Neuron (in vitro differentiated cells): ENCODE data around the gene TC2N.
A peak's percentile ranks its signal among the peaks of the same experiment; 100 is the strongest.
"Not testable (repeated sequence)": the region's sequence is repeated elsewhere in the genome, so short reads cannot be mapped to it uniquely, and the experiment has no call there.

ENCODE experiments used
- H2AFZ ChIP-seq: one replicate; pipeline ENCODE4 v1.6.1; 2013; ENCODE audit warnings: low read depth, mild to moderate bottlenecking, inconsistent platforms, low read length, moderate library complexity
- H3K27me3 ChIP-seq: one replicate; pipeline ENCODE4 v1.6.1; 2013; ENCODE audit warnings: low read length; ENCODE audit not compliant: insufficient read depth
- H3K36me3 ChIP-seq: one replicate; pipeline ENCODE4 v1.6.1; 2013; ENCODE audit warnings: low read length; ENCODE audit not compliant: insufficient read depth
- H3K4me1 ChIP-seq: one replicate; pipeline ENCODE4 v1.6.1; 2013; ENCODE audit warnings: low read length; ENCODE audit not compliant: insufficient read depth
- H3K4me3 ChIP-seq: 2 replicates; pipeline ENCODE4 v1.5.1; 2013; ENCODE audit warnings: mild to moderate bottlenecking, low read length, moderate library complexity
- H3K9me3 ChIP-seq: one replicate; pipeline ENCODE4 v1.6.1; 2013; ENCODE audit warnings: low read length

Gene TC2N

GRCh38 chr14:91745344-91745743 lies 122.0 kb downstream of the TC2N start:
- Histone ChIP-seq H3K27me3 (no peaks in the 10 kb centered on the region), H3K9me3 (no peaks in the 10 kb centered on the region), H3K36me3 (no peaks in the 10 kb centered on the region), H3K4me1 (no peaks in the 10 kb centered on the region), H2AFZ (no peak overlapping the region), H3K4me3 (no peak overlapping the region)

- Histone ChIP-seq H3K36me3 (no peaks in the 10 kb centered on the region), H3K27me3 (no peaks in the 10 kb centered on the region), H3K4me3 (no peak overlapping the region), H3K4me1 (no peaks in the 10 kb centered on the region), H2AFZ (no peak overlapping the region), H3K9me3 (no peaks in the 10 kb centered on the region)
Observed at GRCh38 chr14:91744068-91744480, 123.3 kb downstream of the TC2N start.

DNA sequence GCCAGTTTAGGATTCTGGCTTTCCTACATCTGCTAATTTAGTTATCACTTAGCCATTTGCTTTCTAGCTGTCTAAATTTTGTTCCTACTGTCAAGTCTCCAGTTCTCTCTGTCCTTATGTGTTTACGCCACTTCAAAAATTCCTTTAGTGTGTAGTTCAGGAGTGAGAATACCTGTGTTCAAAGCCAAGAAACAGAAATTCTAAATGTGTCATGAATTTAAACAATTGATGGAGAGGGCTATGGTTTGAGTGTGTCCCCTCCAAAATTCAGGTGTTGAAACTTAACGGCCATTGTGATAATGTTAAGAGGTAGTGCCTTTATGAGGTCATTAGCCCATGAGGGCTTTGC lies 124.1 kb downstream of the TC2N start:
- no peak overlapping the region for H3K4me3 ChIP-seq
- H3K9me3 ChIP-seq = no peaks in the 10 kb centered on the region
- no peaks in the 10 kb centered on the region for H3K36me3 ChIP-seq
- no peaks in the 10 kb centered on the region for H3K4me1 ChIP-seq
- no peak overlapping the region for H2AFZ ChIP-seq
- H3K27me3 ChIP-seq = no peaks in the 10 kb centered on the region

DNA sequence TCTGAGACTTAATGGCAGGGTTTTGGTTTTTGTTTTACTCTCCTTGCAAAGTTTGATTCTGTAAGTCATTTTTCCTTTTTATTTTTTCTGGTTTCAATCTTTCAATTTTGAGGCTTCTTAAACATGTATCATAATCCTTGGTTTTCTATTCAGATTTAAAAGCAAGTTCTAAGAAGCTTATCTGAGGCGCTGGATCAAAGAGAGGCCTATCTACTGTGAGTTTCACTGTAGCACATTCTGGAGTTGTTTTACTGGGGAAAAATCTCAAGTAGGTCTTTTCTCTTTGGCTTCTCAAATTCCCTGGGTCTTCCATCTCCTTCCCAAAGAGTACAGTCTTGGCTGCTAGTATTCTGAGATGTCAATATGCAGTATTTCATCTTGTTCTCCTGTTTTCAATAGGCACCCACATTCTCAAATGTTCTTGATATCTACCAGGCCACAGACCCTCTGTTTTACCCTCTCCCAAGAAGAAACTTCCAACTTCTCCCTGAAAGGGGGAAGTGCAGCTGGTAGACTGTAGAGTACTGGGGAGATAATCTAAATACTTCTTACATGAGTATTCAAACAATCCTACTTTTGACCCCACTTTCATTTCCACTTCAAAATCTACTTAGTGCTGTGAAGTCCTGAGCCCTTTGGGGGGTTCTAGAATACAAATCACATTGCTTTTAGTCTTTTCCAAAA lies 124.6 kb downstream of the TC2N start:
- Histone ChIP-seq H3K9me3 (no peaks in the 10 kb centered on the region), H3K4me1 (no peaks in the 10 kb centered on the region), H3K36me3 (no peaks in the 10 kb centered on the region), H2AFZ (no peak overlapping the region), H3K27me3 (no peaks in the 10 kb centered on the region), H3K4me3 (no peak overlapping the region)

- not testable (repeated sequence) for H3K9me3 ChIP-seq, H3K36me3 ChIP-seq, H2AFZ ChIP-seq, H3K4me1 ChIP-seq, H3K27me3 ChIP-seq, H3K4me3 ChIP-seq
Observed at GRCh38 chr14:91739867-91740266, 127.5 kb downstream of the TC2N start.

DNA sequence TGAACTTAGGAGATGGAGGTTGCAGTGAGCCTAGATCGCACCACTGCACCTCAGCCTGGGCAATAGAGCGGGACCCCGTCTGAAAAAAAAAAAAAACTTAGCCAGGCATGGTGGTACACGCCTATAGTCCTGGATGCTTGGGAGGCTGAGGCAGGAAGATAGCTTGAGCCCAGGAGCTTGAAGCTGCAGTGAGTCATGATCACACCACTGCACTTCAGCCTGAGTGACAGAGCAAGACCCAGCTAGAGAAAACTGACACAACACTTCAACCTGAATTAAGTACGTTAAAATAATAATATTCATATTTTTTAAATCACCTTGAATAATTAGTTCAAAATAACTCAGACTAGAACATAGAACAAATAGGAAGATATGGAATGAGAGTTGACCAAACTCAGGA lies 129.7 kb downstream of the TC2N start:
- Histone ChIP-seq H3K4me1 (peaks cover 9% of the 10 kb centered on the region), H3K9me3 (no peaks in the 10 kb centered on the region), H2AFZ (no peak overlapping the region), H3K36me3 (no peaks in the 10 kb centered on the region), H3K27me3 (no peaks in the 10 kb centered on the region), H3K4me3 (no peak overlapping the region)

DNA sequence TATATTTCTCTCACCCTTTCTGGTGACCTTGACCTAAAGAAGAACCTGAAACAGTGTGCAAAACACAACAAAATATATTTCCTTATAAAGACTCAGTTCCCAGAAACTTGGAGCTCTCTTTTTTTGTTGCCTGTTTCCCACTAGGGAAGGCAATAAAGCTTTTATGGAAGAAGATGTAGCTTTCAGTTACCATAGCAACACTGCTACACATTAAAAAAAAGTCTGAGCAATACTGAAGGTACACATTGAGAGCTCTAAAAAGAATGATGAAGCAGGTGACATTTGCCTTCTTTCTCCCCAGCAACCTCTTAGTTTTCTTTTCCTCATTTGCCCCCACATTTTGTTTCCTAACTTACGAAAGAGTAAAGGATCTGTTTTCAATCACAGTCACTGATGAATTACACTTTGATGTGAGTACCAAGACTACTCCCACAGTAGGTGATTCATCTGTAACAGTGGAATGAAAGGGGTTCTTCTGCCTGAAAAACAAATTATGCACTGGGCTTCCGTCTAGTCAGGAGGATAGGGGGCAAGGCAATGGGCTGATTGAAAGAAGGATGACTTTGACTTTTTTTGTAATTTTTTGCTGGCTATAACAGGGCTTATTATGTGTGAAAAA lies 134.4 kb downstream of the TC2N start:
- Histone ChIP-seq H3K9me3 (no peaks in the 10 kb centered on the region), H3K36me3 (no peaks in the 10 kb centered on the region), H2AFZ (peak overlapping the region; percentile 15), H3K4me1 (peaks cover 13% of the 10 kb centered on the region), H3K27me3 (no peaks in the 10 kb centered on the region), H3K4me3 (no peak overlapping the region)

DNA sequence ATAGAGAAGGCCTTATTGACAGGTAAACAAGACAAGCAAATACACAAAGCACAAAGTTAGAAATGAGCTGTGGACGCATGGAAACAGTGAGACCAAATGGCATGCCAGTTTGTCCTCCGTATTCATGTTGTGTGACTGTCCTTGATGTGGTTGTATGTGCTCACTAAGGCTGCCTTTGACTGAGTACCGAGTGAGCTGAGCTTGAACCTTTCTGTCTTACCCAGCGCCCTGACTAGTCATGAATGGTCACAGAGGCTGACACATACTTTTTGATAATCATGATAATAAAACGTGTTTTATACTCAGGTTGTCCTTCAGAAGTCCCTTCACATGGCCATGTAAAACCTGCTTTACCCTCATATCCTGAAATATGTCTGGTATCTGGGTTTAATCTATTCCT lies 134.9 kb downstream of the TC2N start:
- Histone ChIP-seq H3K27me3 (no peaks in the 10 kb centered on the region), H2AFZ (peak overlapping the region; percentile 15), H3K4me3 (no peak overlapping the region), H3K4me1 (peaks cover 13% of the 10 kb centered on the region), H3K9me3 (no peaks in the 10 kb centered on the region), H3K36me3 (no peaks in the 10 kb centered on the region)

DNA sequence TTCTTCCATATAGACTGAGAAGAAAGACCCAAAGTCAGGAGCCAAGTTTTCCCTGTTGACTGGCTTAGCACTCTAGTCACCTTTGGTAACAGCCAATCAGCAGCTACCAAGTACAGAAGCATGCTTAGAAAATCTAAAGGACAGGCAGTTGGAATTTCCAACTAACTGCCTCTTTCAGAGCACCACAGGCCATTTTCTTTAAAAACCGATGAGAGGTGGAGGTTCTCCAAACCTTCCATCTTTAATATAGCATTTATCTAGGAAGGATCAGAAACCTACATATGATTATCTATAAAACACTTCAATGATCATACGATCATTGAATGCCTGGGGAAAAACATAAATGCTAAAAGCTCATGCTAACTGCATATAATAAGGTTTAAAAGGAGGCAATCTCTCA lies 135.3 kb downstream of the TC2N start, which contains the start of gene CATSPERB:
Gene CATSPERB, minus strand, starts transcription at position 101 of the 400 bp plus-strand sequence. CDS start 2,607 bp downstream, outside the sequence.
- peaks cover 13% of the 10 kb centered on the region for H3K4me1 ChIP-seq
- H3K36me3 ChIP-seq = no peaks in the 10 kb centered on the region
- no peaks in the 10 kb centered on the region for H3K9me3 ChIP-seq
- peak within 1 kb of the TSS; percentile 15 for H2AFZ ChIP-seq
- H3K4me3 ChIP-seq = no peak within 1 kb of the TSS
- no peaks in the 10 kb centered on the region for H3K27me3 ChIP-seq

GRCh38 chr14:91731018-91731417 lies 136.3 kb downstream of the TC2N start:
- no peak overlapping the region for H2AFZ ChIP-seq
- H3K9me3 ChIP-seq = no peaks in the 10 kb centered on the region
- H3K36me3 ChIP-seq = no peaks in the 10 kb centered on the region
- H3K4me3 ChIP-seq = no peak overlapping the region
- no peaks in the 10 kb centered on the region for H3K27me3 ChIP-seq
- peaks cover 13% of the 10 kb centered on the region for H3K4me1 ChIP-seq

DNA sequence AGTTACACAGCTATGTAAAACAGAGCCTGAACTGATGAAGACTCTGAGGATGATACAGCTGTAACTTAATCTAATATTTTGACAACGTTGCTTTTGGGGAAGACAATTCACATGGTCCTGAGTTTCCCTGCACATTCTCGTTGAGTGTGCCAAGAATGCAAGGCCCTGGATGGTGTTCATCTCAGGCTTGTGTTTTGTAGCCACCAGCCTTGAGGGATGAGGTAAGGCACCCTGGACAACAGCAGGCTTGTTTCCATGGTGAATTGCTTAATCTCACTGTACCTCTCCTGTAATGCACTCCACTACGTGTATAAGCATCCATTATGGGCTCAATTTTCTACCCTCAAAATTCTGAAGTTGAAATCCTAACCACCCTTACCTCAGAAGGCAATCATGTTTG lies 137.6 kb downstream of the TC2N start:
- Histone ChIP-seq H3K4me3 (no peak overlapping the region), H3K4me1 (peaks cover 13% of the 10 kb centered on the region), H3K9me3 (no peaks in the 10 kb centered on the region), H3K36me3 (no peaks in the 10 kb centered on the region), H2AFZ (no peak overlapping the region), H3K27me3 (no peaks in the 10 kb centered on the region)
